Activated naive CD8-positive, alpha-beta T cell treated with anti-CD3 and anti-CD28 coated beads, Interleukin-2, amount 50 U/mL, for 24 hours (primary cell): ENCODE results near the gene C16orf74.
A peak's percentile ranks its signal among the peaks of the same experiment; 100 is the strongest.

ENCODE experiments used
- ATAC-seq: fragments of 150-1000 bp; cut with Tn5 transposase; one replicate; pipeline ENCODE4 v1.10.0; 2021
- DNase-seq: peaks from one replicate; pipeline ENCODE4 v3.0.0; 2021
- H3K27ac Mint-ChIP-seq: one replicate; pipeline ENCODE4 v1.8.0; 2021; ENCODE audit warnings: mild to moderate bottlenecking, mixed read lengths
- H3K27me3 Mint-ChIP-seq: one replicate; pipeline ENCODE4 v1.8.0; 2021; ENCODE audit warnings: mixed read lengths
- H3K36me3 Mint-ChIP-seq: one replicate; pipeline ENCODE4 v1.8.0; 2021; ENCODE audit warnings: low read depth, mixed read lengths
- H3K4me1 Mint-ChIP-seq: one replicate; pipeline ENCODE4 v1.8.0; 2021; ENCODE audit warnings: mixed read lengths
- H3K4me3 Mint-ChIP-seq: one replicate; pipeline ENCODE4 v1.8.0; 2021; ENCODE audit warnings: mild to moderate bottlenecking, moderate library complexity, mixed read lengths
- H3K9me3 Mint-ChIP-seq: one replicate; pipeline ENCODE4 v1.8.0; 2021; ENCODE audit warnings: mixed read lengths

C16orf74 gene

DNA sequence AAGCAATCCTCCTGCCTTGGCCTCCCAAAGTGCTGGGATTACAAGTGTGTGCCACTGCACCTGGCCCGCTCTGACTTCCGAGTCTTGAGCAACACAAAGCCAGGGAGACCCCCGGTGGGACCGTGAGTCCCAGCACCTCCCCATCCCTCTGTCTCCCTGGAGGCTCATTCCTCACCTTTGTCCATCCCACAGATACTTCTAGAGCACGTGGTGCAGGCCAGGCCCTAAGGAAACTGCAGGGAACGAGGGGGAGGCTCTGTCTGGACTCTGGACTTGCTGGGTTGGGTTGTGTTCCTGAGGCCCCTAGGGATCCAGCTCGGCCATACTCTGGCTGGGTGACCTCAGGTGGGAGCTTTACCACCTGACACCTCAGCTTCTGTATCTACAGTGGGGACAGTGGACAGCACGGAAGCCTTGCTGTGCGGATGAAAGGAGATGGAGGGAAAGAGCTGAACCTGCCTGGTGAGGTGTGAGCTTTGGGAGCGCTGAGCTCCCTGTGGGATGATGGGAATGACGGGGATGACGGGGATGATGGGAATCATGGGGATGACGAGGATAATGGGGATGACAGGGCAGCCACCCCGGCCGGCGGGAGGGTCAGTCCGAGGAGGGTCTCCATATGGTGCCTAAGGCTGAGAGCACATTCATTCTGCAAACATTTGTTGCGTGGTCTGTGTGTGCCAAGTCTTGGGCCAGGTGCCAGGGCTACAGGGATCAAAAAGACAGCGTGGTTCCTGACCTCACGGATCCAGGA lies 26.6 kb downstream of the C16orf74 start:
- Mint-ChIP-seq H3K36me3 (no peaks in the 10 kb centered on the region), H3K27me3 (no peaks in the 10 kb centered on the region), H3K4me1 (no peaks in the 10 kb centered on the region), H3K4me3 (no peak overlapping the region), H3K9me3 (no peaks in the 10 kb centered on the region), H3K27ac (no peak overlapping the region)
- ATAC-seq (no peak), DNase-seq (no peak)

- DNase-seq (no peak), ATAC-seq (no peak)
- Mint-ChIP-seq H3K36me3 (no peaks in the 10 kb centered on the region), H3K9me3 (no peaks in the 10 kb centered on the region), H3K4me3 (no peak overlapping the region), H3K4me1 (peaks cover 3% of the 10 kb centered on the region), H3K27ac (no peak overlapping the region), H3K27me3 (no peaks in the 10 kb centered on the region)
These were observed 28.6 kb downstream of the C16orf74 start for GRCh38 chr16:85722128-85722893.

DNA sequence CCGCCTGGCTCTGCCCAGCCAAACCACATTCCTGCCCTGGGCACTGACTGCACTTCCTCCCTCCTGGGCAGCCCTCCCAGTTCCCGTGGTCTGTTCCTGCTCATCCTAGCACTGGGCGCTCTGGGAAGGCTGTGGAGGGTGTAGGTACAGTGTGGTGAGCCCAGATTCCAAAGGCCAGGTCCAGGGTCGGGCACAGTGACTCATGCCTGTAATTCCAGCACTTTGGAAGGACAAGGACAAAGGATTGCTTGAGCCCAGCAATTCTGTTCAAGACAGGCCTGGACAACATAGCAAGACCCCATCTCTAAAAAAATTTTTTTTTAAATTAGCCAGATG lies 30.6 kb downstream of the C16orf74 start:
- no peaks in the 10 kb centered on the region for H3K36me3 Mint-ChIP-seq
- H3K9me3 Mint-ChIP-seq: no peaks in the 10 kb centered on the region

DNA sequence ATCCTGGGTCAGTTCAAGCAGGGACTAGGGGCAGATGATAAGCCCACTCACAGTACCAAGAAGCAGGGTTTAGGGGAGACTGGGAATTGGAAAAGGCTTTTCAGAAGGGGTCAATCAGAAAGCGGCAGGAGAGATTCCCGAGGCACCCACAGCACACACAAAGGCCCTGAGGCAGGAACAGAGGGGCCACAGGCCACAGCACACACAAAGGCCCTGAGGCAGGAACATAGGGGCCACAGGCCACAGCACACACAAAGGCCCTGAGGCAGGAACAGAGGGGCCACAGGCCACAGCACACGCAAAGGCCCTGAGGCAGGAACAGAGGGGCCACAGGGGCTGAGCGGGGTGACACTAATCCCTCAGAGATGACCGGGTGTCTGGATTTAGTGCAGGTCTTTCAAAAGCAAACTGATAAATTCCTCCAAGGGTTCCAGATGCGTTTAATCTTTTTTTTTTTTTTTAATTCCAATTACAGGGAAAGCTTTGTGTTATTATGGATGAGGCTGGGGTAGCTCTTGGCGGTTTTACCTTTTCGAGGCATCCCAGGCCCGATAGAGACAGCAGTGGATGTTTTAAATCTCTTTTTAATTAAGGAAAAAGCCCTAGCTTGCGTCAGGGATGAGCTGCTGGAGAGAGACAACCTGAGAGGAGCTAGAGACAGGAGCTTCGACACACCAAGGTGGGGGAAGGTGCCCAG lies 31.1 kb downstream of the C16orf74 start:
- no peaks in the 10 kb centered on the region for H3K9me3 Mint-ChIP-seq

More for the DNA sequence above, 30.6 kb downstream of the C16orf74 start:
- DNase-seq: no peak
- no peak for ATAC-seq
- peaks cover 4% of the 10 kb centered on the region for H3K27me3 Mint-ChIP-seq
- H3K4me3 Mint-ChIP-seq: no peak overlapping the region
- no peak overlapping the region for H3K27ac Mint-ChIP-seq
- H3K4me1 Mint-ChIP-seq: peaks cover 11% of the 10 kb centered on the region

DNA sequence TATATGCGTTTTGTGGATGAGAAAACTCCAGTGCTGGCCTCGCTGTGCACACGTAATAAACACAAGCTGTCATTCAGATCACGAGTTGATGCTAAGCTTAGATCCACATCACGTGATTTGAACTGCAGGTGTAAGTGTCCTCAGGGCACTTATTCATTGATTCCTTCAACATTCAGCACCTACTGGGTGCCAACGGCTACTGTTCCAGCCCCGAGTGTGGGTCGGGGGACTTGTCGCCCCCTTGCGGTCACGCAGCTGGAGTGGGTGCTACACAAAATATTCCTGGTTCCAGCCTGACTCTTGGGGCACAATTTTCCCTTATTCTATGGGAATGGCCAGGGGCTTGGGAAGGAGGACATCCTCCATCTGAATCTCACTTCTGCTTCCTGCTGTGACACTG lies 32.2 kb downstream of the C16orf74 start:
- no peak overlapping the region for H3K4me3 Mint-ChIP-seq
- H3K27me3 Mint-ChIP-seq: peaks cover 4% of the 10 kb centered on the region
- DNase-seq (peak; percentile 21), ATAC-seq (no peak)
- no peak overlapping the region for H3K27ac Mint-ChIP-seq
- no peaks in the 10 kb centered on the region for H3K36me3 Mint-ChIP-seq
- peaks cover 11% of the 10 kb centered on the region for H3K4me1 Mint-ChIP-seq
- H3K9me3 Mint-ChIP-seq: no peaks in the 10 kb centered on the region

More for the DNA sequence above, 31.1 kb downstream of the C16orf74 start:
- H3K4me1 Mint-ChIP-seq: peaks cover 11% of the 10 kb centered on the region
- DNase-seq: no peak
- H3K4me3 Mint-ChIP-seq: no peak overlapping the region
- H3K27me3 Mint-ChIP-seq: peaks cover 4% of the 10 kb centered on the region
- no peak for ATAC-seq
- H3K27ac Mint-ChIP-seq: no peak overlapping the region
- H3K36me3 Mint-ChIP-seq: no peaks in the 10 kb centered on the region

DNA sequence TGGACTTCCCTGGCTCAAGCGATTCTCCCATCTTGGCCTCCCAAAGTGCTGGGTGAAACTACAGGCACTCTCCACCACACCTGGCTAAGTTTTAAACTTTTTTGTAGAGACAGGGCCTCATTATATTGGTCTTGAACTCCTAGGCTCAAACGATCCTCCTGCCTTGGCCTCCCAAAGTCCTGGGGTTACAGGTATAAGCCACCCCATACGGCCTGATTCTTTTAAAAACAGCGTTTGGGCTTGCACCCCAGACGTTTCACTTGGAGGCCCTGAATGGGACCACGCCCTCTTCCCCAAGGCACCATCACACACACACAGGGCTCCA lies 32.8 kb downstream of the C16orf74 start:
- H3K27ac Mint-ChIP-seq: no peak overlapping the region
- DNase-seq (no peak), ATAC-seq (no peak)
- H3K27me3 Mint-ChIP-seq: peaks cover 4% of the 10 kb centered on the region
- peaks cover 11% of the 10 kb centered on the region for H3K4me1 Mint-ChIP-seq
- H3K36me3 Mint-ChIP-seq: no peaks in the 10 kb centered on the region
- no peaks in the 10 kb centered on the region for H3K9me3 Mint-ChIP-seq
- no peak overlapping the region for H3K4me3 Mint-ChIP-seq

- H3K9me3 Mint-ChIP-seq: no peaks in the 10 kb centered on the region
- peaks cover 11% of the 10 kb centered on the region for H3K4me1 Mint-ChIP-seq
- no peak overlapping the region for H3K4me3 Mint-ChIP-seq
- DNase-seq (peak; percentile 70), ATAC-seq (peak; percentile 53)
- H3K27me3 Mint-ChIP-seq: peaks cover 4% of the 10 kb centered on the region
- H3K36me3 Mint-ChIP-seq: peaks cover 2% of the 10 kb centered on the region
- no peak overlapping the region for H3K27ac Mint-ChIP-seq
These were observed 33.3 kb downstream of the C16orf74 start for GRCh38 chr16:85717393-85718152.

DNA sequence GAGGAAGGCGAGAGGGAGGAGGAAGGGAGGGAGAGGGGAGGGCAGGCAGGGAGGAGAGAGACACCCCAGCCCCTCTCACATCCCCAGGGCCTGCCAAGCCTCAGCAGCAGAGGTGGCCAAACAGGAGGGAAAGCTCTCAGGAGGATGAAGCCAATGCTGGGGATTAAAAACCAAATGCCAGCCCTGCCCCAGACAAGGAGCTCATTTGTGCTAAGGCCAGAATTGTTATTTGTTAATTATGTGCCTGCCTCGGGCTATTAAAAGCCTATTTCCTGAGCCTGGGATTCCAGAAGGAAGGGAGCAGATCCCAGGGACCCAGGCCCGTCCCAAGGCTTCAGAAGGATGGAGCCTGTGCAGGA lies 34.2 kb downstream of the C16orf74 start:
- Mint-ChIP-seq H3K36me3 (peaks cover 5% of the 10 kb centered on the region), H3K27me3 (peaks cover 4% of the 10 kb centered on the region), H3K4me1 (peaks cover 11% of the 10 kb centered on the region), H3K4me3 (no peak overlapping the region), H3K9me3 (no peaks in the 10 kb centered on the region), H3K27ac (no peak overlapping the region)
- ATAC-seq (no peak), DNase-seq (no peak)

GRCh38 chr16:85716022-85716679 lies 34.7 kb downstream of the C16orf74 start:
- Mint-ChIP-seq H3K27ac (no peak overlapping the region), H3K4me1 (peaks cover 11% of the 10 kb centered on the region), H3K9me3 (no peaks in the 10 kb centered on the region), H3K4me3 (no peak overlapping the region), H3K36me3 (peaks cover 5% of the 10 kb centered on the region), H3K27me3 (peaks cover 4% of the 10 kb centered on the region)
- no peak for DNase-seq
- no peak for ATAC-seq

GRCh38 chr16:85715169-85716021 lies 35.5 kb downstream of the C16orf74 start:
- Mint-ChIP-seq H3K27me3 (peaks cover 4% of the 10 kb centered on the region), H3K9me3 (no peaks in the 10 kb centered on the region), H3K36me3 (peaks cover 5% of the 10 kb centered on the region), H3K4me3 (no peak overlapping the region), H3K4me1 (peaks cover 11% of the 10 kb centered on the region), H3K27ac (no peak overlapping the region)
- ATAC-seq: no peak
- DNase-seq: no peak

DNA sequence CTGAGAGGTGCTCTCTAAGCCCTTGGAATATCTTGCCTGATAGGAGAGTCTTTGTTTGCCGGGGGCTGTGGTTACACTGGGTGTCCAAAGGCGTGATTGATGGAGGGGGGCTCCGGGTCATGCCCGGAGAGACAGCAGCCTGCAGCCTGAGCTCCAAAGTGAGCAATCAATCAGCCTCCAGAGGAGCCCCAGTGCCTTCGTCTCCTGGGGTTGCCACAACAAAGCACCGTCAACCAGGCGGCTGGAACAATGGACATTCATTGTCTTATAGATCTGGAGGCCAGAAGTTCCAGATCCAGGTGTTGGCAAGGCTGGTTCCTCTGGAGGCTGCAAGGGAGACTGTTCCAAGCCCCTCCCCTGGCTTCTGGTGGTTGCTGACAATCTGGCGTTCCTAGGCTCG lies 38.1 kb downstream of the C16orf74 start:
- no peak for DNase-seq
- no peak for ATAC-seq
- Mint-ChIP-seq H3K27ac (no peak overlapping the region), H3K36me3 (peaks cover 5% of the 10 kb centered on the region), H3K27me3 (peaks cover 4% of the 10 kb centered on the region), H3K4me1 (peaks cover 9% of the 10 kb centered on the region), H3K4me3 (no peak overlapping the region), H3K9me3 (no peaks in the 10 kb centered on the region)

- no peak overlapping the region for H3K27ac Mint-ChIP-seq
- peaks cover 8% of the 10 kb centered on the region for H3K4me1 Mint-ChIP-seq
- peaks cover 4% of the 10 kb centered on the region for H3K27me3 Mint-ChIP-seq
- no peak for ATAC-seq
- peaks cover 5% of the 10 kb centered on the region for H3K36me3 Mint-ChIP-seq
- H3K4me3 Mint-ChIP-seq: no peak overlapping the region
- no peaks in the 10 kb centered on the region for H3K9me3 Mint-ChIP-seq
- DNase-seq: no peak
These were observed 38.8 kb downstream of the C16orf74 start for GRCh38 chr16:85711982-85712587.

GRCh38 chr16:85710732-85711131 lies 40.2 kb downstream of the C16orf74 start:
- no peaks in the 10 kb centered on the region for H3K9me3 Mint-ChIP-seq
- peaks cover 3% of the 10 kb centered on the region for H3K27me3 Mint-ChIP-seq
- ATAC-seq (no peak), DNase-seq (no peak)
- no peak overlapping the region for H3K4me3 Mint-ChIP-seq
- H3K27ac Mint-ChIP-seq: no peak overlapping the region
- peaks cover 5% of the 10 kb centered on the region for H3K36me3 Mint-ChIP-seq
- H3K4me1 Mint-ChIP-seq: peaks cover 5% of the 10 kb centered on the region
